Thymus (tissue), 11 donors: ENCODE results near the gene CAPN14. TPM values are rescaled to one million over a fixed set of nuclear protein-coding genes. Genes with fewer than 3 reads are reported as not detected.
A peak's percentile ranks its signal among the peaks of the same experiment; 100 is the strongest.

Experiments used
- DNase-seq, 9 donors: peaks; one replicate each; pipeline ENCODE4 v3.0.0-alpha.2; 2013; ENCODE audit warnings: low spot score in 9 of 9, low read depth in 6 of 9, missing footprints in 1 of 9
- H3K27ac ChIP-seq, 2 donors: one replicate each; pipeline ENCODE4 v1.5.1; 2013; ENCODE audit warnings: control low read depth in 1 of 2, low read depth in 1 of 2, low read length in 1 of 2, mild to moderate bottlenecking in 1 of 2, moderate library complexity in 1 of 2
- H3K27me3 ChIP-seq, 2 donors: one replicate each; pipeline ENCODE4 v1.5.1; 2013; ENCODE audit warnings: low read length in 1 of 2; ENCODE audit not compliant: control insufficient read depth in 2 of 2, insufficient read depth in 1 of 2
- H3K36me3 ChIP-seq, 2 donors: one replicate each; pipeline ENCODE4 v1.5.1; 2013; ENCODE audit warnings: low read length in 1 of 2, mild to moderate bottlenecking in 1 of 2, moderate library complexity in 1 of 2; ENCODE audit not compliant: control insufficient read depth in 2 of 2, insufficient read depth in 2 of 2
- H3K4me1 ChIP-seq, 2 donors: one replicate each; pipeline ENCODE4 v1.5.1; 2013; ENCODE audit warnings: low read length in 2 of 2; ENCODE audit not compliant: control insufficient read depth in 2 of 2, insufficient read depth in 2 of 2
- H3K4me3 ChIP-seq, 2 donors: one replicate each; pipeline ENCODE4 v1.5.1; 2013; ENCODE audit warnings: low read length in 2 of 2, control low read depth in 1 of 2, mild to moderate bottlenecking in 1 of 2
- H3K9me3 ChIP-seq, 2 donors: one replicate each; pipeline ENCODE4 v1.5.1; 2013; ENCODE audit warnings: low read length in 1 of 2, mild to moderate bottlenecking in 1 of 2; ENCODE audit not compliant: control insufficient read depth in 2 of 2, insufficient read depth in 1 of 2
- WGBS: extraction: QIAGEN DNeasy Blood & Tissue Kit; methylation state at CpG from one replicate; pipeline ENCODE4 v1.1.7; 2013; 5-methylcytosine and 5-hydroxymethylcytosine counted together
- polyA plus RNA-seq: library from polyadenylated mRNA; stranded (reverse); fragments of 200-250 nt; gene quantifications from one replicate; pipeline ENCODE4 v1.2.3, GENCODE V29; 2013
- total RNA-seq: library from RNA; stranded (reverse); fragments of 120-200 nt; gene quantifications from one replicate; pipeline ENCODE4 v1.2.4, GENCODE V29; 2013
- donor health status: healthy.

The CAPN14 gene
- total and polyA plus RNA-seq, 2 donors, result 0.52 to 0.62 TPM

DNA sequence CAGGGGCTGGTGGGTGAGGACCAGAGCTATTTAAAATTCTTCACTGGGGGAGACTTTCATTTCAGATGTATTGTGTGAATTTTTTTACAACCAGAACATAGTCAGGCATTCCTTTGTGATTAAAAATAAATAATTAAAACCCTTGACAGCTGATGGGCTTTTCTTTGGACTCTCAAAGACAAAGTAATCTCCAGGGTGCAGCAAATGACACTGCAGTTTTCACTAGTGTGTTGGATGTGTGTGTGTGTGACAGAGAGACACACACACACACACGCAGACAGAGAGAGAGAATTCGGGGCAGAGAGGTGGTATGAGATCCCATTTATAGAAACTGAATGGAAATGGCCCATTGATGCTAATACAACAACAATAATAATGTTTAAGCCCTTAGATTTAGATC lies 68.8 kb downstream of the CAPN14 start:
- H3K4me3 ChIP-seq, result no peak overlapping the region
- no peak overlapping the region for H3K27ac ChIP-seq
- no peaks in the 10 kb centered on the region for H3K9me3 ChIP-seq
- DNase-seq, result no peak
- H3K36me3 ChIP-seq, result no peaks in the 10 kb centered on the region
- WGBS, result 91% methylated on average over 2 of the region's 2 CpGs
- no peaks in the 10 kb centered on the region for H3K4me1 ChIP-seq
- H3K27me3 ChIP-seq, result no peaks in the 10 kb centered on the region

DNA sequence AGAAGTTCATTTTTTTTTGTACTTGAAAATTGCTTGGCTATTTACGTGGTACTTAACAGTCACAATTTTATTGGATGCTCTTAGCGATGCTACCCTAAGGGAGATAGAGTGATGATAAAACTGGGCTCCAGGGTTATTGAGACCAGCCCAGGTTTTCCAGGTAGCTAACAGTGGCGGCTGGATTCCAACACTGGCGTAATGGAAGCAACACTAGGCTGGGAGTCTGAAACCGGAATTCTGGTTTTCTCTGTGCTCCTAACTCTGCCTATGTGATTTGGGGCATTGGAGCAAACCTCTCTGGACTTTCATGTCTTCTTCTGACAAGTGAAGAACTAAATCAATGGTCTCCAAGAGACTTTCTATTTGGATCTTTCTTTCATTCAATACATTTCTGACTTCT lies 69.7 kb downstream of the CAPN14 start:
- Histone ChIP-seq H3K27me3 (no peaks in the 10 kb centered on the region), H3K4me1 (no peaks in the 10 kb centered on the region), H3K9me3 (no peaks in the 10 kb centered on the region), H3K4me3 (no peak overlapping the region), H3K27ac (no peak overlapping the region), H3K36me3 (no peaks in the 10 kb centered on the region)
- WGBS, result 96% methylated on average over 5 of the region's 5 CpGs
- no peak for DNase-seq

- Histone ChIP-seq H3K36me3 (no peaks in the 10 kb centered on the region), H3K27ac (no peak overlapping the region), H3K27me3 (peaks cover 24 to 30% of the 10 kb centered on the region in 2 donors), H3K4me1 (peaks cover 6 to 13% of the 10 kb centered on the region in 2 donors), H3K4me3 (no peak overlapping the region), H3K9me3 (no peaks in the 10 kb centered on the region)
- DNase-seq, result peak in 1 of 9 donors; percentile 2
- WGBS, result 57% methylated on average over 3 of the region's 3 CpGs
These were observed 75.2 kb downstream of the CAPN14 start for GRCh38 chr2:31142110-31142509.

GRCh38 chr2:31141443-31142085 lies 75.8 kb downstream of the CAPN14 start:
- Histone ChIP-seq H3K4me3 (no peak overlapping the region), H3K27me3 (peaks cover 30 to 36% of the 10 kb centered on the region in 2 donors), H3K36me3 (no peaks in the 10 kb centered on the region), H3K27ac (no peak overlapping the region), H3K4me1 (peaks cover 6 to 18% of the 10 kb centered on the region in 2 donors), H3K9me3 (no peaks in the 10 kb centered on the region)
- no peak for DNase-seq
- 96% methylated on average over 15 of the region's 15 CpGs for WGBS

DNA sequence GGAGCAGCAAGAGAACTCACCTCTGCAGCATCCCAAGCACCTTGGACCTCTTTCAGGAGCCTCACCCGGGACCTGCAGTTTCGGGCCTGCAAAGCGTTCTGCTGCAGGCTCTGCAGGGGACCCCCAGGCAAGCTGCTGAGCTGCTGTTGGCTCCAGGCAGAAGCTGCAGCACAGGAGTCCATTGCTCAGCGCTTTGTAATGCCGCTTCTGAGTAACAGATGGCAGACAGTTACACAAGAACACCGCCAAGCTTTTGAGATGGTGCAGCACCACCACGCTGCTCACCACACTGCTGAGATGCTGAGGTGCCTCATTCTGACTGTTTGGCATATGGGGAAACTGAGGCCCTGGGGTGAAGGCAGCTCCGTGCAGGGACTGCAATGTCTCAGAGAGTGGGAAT lies 77.2 kb downstream of the CAPN14 start:
- no peaks in the 10 kb centered on the region for H3K9me3 ChIP-seq
- DNase-seq, result peak in 1 of 9 donors; percentile 8

GRCh38 chr2:31139671-31140070 lies 77.6 kb downstream of the CAPN14 start:
- no peak overlapping the region for H3K4me3 ChIP-seq
- H3K27ac ChIP-seq, result no peak overlapping the region
- H3K27me3 ChIP-seq, result peaks cover 39 to 46% of the 10 kb centered on the region in 2 donors
- WGBS, result over 99% methylated on average over 4 of the region's 4 CpGs
- DNase-seq, result no peak
- peaks cover 6 to 18% of the 10 kb centered on the region in 2 donors for H3K4me1 ChIP-seq
- H3K9me3 ChIP-seq, result no peaks in the 10 kb centered on the region
- no peaks in the 10 kb centered on the region for H3K36me3 ChIP-seq

More for the DNA sequence above, 77.2 kb downstream of the CAPN14 start:
- peaks cover 6 to 18% of the 10 kb centered on the region in 2 donors for H3K4me1 ChIP-seq
- H3K36me3 ChIP-seq, result no peaks in the 10 kb centered on the region
- H3K27me3 ChIP-seq, result peaks cover 39 to 46% of the 10 kb centered on the region in 2 donors
- no peak overlapping the region for H3K4me3 ChIP-seq
- no peak overlapping the region for H3K27ac ChIP-seq
- 94% methylated on average over 8 of the region's 8 CpGs for WGBS

DNA sequence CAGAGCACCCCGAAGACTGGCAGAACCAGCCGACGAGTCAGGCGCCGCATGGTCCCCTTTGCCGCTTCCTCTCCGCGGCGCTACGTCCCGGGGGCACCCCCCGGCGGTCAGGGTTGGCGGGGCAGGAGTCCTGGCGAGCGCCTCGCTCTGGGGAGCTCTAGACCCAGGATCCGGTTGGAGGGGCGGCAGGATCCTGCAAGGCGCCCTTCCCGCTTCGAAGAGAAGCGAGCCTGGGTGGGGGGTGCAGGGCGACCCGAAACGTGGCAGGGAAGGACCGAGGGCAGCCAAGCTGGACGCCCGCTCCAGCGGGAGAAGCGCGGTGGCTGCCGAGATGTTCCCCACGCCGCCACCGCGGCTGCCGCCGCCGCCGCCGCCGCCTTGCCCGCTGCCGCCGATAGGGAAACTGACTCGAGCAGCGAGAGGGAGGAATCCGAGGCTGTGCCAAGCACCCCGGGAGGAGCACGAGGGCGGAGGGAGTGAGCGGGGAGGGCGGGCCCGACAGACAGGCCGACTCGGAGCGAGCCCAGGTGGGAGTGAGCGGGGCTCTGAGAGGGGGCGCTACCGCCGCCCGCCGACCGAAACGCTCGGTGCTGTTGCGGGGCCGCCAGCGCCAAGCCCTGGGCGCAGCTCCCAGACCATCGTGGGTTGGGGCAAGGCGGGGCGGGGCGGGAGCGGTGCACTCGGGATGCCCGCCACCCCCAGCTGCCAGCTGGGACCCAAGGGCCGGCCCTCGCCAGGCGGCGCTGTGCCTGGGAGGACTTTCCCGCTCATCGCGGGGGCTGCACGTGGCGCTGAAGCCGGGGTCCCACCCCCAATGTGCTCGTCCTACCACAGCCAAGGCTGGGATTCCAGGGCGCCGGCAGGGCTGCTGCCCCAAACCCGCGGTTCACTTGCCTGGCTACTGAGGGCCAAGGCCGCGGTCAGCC lies 79.0 kb downstream of the CAPN14 start, which contains the start of gene GALNT14:
TSS of gene GALNT14 (minus strand) at position 404 of the 926 bp plus-strand sequence. CDS start at position 50, 354 bp downstream.
- Histone ChIP-seq H3K36me3 (no peaks in the 10 kb centered on the region), H3K4me1 (peaks cover 6 to 18% of the 10 kb centered on the region in 2 donors), H3K27me3 (peaks cover 39 to 48% of the 10 kb centered on the region in 2 donors), H3K4me3 (peak within 1 kb of the TSS; percentile 35 to 53), H3K27ac (no peak within 1 kb of the TSS), H3K9me3 (no peaks in the 10 kb centered on the region)
- peak in 8 of 9 donors; percentile 11 to 67 (median 30) for DNase-seq
- 1% methylated on average over 95 of the region's 95 CpGs for WGBS

DNA sequence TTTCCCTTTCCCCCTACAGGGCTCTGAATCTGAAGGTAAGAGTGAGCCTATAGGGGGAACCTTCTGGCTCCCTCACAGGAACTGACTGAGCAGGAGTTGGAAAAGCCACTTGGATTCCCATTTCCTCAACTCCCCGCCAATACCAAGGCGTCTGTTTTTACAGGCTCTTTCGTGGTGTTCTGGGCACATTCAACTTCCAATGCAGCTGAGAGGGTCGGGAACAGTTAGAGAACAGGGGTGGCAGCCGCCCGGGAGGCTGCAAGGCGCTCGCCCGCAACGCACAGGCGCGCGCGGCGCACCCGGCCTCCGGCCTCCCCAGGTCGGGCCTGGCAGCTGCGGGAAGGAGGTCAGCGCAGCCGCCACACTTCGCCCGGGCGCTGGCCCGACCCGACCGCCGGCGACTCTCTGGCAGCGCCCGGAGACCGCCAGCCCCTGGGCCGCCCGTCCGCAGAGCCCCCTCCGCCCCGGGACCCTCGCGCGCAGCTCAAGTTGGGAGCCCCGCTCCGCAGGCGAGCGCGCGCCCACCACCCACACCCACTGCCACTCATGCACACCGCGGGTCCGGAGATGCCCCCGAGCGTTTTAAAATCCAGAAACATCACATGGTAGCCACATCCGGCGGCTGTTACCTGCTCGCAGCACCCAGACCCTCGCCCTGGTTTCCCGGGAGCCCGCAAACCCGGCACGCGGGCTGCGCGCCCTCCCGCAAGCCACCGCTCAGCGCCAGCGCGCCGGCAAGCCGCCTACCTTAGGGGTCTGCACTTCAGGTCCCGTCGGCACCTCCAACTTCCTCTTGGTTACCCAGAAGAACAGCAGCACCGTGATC lies 79.9 kb downstream of the CAPN14 start:
- WGBS, result 1% methylated on average over 72 of the region's 72 CpGs
- DNase-seq, result peak in 1 of 9 donors; percentile 14
- H3K4me1 ChIP-seq, result peaks cover 6 to 18% of the 10 kb centered on the region in 2 donors
- H3K27ac ChIP-seq, result no peak overlapping the region
- peak overlapping the region; percentile 35 to 53 for H3K4me3 ChIP-seq
- peaks cover 39 to 48% of the 10 kb centered on the region in 2 donors for H3K27me3 ChIP-seq
- no peaks in the 10 kb centered on the region for H3K36me3 ChIP-seq
- no peaks in the 10 kb centered on the region for H3K9me3 ChIP-seq
